ENCODE measurements around the gene MANEAL. TPM values are rescaled to one million over a fixed set of nuclear protein-coding genes. Genes with fewer than 3 reads are reported as not detected.

MANEAL gene
- total RNA-seq, 1 donor from 2014 or later, result 28.9 TPM

Other genes starting within 250 kb of the MANEAL start
- 29.8 TPM for gene SNIP1, start 239.6 kb upstream of the MANEAL start, total RNA-seq
- gene DNALI1, start 236.9 kb upstream of the MANEAL start, total RNA-seq, result 2.9 TPM
- gene GNL2, start 197.9 kb upstream of the MANEAL start, total RNA-seq, result 44.4 TPM
- not detected for gene RSPO1, start 159.0 kb upstream of the MANEAL start, total RNA-seq
- 0.82 TPM for gene CDCA8, start 101.3 kb upstream of the MANEAL start, total RNA-seq
- 8.6 TPM for gene EPHA10, start 28.7 kb upstream of the MANEAL start, total RNA-seq
- gene C1orf122, start 13.9 kb downstream of the MANEAL start, total RNA-seq, result 16.3 TPM
- gene YRDC, start 14.4 kb downstream of the MANEAL start, total RNA-seq, result 16.3 TPM
- 2.0 TPM for gene MTF1, start 65.7 kb downstream of the MANEAL start, total RNA-seq
- 13.9 TPM for gene INPP5B, start 153.2 kb downstream of the MANEAL start, total RNA-seq
- 69.3 TPM for gene SF3A3, start 196.2 kb downstream of the MANEAL start, total RNA-seq
- 4.9 TPM for gene FHL3, start 211.7 kb downstream of the MANEAL start, total RNA-seq
- gene UTP11, start 218.9 kb downstream of the MANEAL start, total RNA-seq, result 49.7 TPM

All from frontal cortex (tissue), 1 donor.